HG02884 (cell line): Measurements from ENCODE around the gene CUX1.

Experiments used
- ATAC-seq: cut with Tn5 transposase; IDR thresholded peaks from one replicate; pipeline ENCODE4 v1.9.1; 2021; ENCODE audit warnings: mild to moderate bottlenecking, moderate library complexity; ENCODE audit not compliant: unreplicated experiment

The CUX1 gene

GRCh38 chr7:102196028-102196427, 378.6 kb downstream of the CUX1 start:
- no peak for ATAC-seq

- ATAC-seq = no peak
Observed at GRCh38 chr7:102197161-102197560, 379.7 kb downstream of the CUX1 start.

- ATAC-seq = no peak
Observed at GRCh38 chr7:102197599-102197998, 380.2 kb downstream of the CUX1 start.

- no peak for ATAC-seq
Observed at GRCh38 chr7:102198417-102198956, 381.1 kb downstream of the CUX1 start.

GRCh38 chr7:102201576-102201975, 384.1 kb downstream of the CUX1 start:
- no peak for ATAC-seq

GRCh38 chr7:102202556-102202955, 385.1 kb downstream of the CUX1 start:
- ATAC-seq = no peak

- no peak for ATAC-seq
Observed at GRCh38 chr7:102203218-102203617, 385.8 kb downstream of the CUX1 start.

GRCh38 chr7:102204212-102204611, 386.8 kb downstream of the CUX1 start:
- no peak for ATAC-seq

- ATAC-seq = no peak
Observed at GRCh38 chr7:102205915-102206314, 388.5 kb downstream of the CUX1 start.

- ATAC-seq = no peak
Observed at GRCh38 chr7:102208826-102209225, 391.4 kb downstream of the CUX1 start.

- ATAC-seq = no peak
Observed at GRCh38 chr7:102210787-102211186, 393.4 kb downstream of the CUX1 start.

GRCh38 chr7:102211590-102212550, 394.4 kb downstream of the CUX1 start:
- no peak for ATAC-seq

- no peak for ATAC-seq
Observed at GRCh38 chr7:102214477-102215072, 397.1 kb downstream of the CUX1 start.

- ATAC-seq = no peak
Observed at GRCh38 chr7:102215256-102215655, 397.8 kb downstream of the CUX1 start.

GRCh38 chr7:102215711-102216110, 398.3 kb downstream of the CUX1 start:
- no peak for ATAC-seq

- no peak for ATAC-seq
Observed at GRCh38 chr7:102216573-102217314, 399.3 kb downstream of the CUX1 start.

GRCh38 chr7:102220229-102220850, 402.9 kb downstream of the CUX1 start:
- ATAC-seq = no peak

GRCh38 chr7:102220960-102221800, 403.8 kb downstream of the CUX1 start:
- ATAC-seq = no peak

GRCh38 chr7:102221961-102222360, 404.5 kb downstream of the CUX1 start:
- ATAC-seq = no peak

GRCh38 chr7:102222445-102222844, 405.0 kb downstream of the CUX1 start:
- no peak for ATAC-seq
